Hepatic stellate cell (primary cell): ENCODE measurements around the gene KIF26B.

Experiments used
- DNase-seq: peaks from one replicate; pipeline ENCODE4 v3.0.0; 2011; ENCODE audit warnings: low spot score

KIF26B gene

DNA sequence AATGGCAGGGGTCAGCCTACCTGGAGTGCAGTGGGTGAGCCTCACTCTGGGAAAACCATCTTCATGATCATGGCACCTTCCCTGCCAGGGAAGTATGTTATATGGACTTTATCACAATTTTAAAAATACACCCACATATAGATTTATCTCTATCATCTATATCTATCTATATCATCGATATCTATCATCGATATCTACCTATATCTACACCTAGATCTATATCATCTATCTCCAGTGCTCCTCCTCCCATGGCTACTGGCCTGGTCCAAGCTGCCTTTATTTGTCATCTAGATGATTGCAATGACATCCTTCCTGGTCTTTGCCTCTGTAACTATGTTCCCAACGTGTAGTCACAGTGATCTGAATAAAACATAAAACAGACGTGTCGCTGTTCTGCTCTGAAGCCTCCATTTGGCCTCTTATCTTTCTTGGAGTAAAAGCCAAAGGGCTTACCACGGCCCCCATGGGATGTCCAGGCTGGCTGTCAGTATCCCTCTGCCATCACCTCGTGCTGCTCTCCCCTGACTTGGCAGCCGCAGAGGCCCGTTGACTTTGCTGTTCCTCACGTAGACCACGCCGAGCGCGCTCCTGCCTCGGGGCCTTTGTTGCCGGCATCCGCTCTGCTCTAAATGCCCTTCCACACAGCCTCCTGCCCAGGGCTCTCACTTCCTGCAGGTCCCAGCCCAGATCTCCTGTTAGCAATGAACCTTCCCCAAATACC, 20.6 kb upstream of the KIF26B start:
- DNase-seq, result no peak

DNA sequence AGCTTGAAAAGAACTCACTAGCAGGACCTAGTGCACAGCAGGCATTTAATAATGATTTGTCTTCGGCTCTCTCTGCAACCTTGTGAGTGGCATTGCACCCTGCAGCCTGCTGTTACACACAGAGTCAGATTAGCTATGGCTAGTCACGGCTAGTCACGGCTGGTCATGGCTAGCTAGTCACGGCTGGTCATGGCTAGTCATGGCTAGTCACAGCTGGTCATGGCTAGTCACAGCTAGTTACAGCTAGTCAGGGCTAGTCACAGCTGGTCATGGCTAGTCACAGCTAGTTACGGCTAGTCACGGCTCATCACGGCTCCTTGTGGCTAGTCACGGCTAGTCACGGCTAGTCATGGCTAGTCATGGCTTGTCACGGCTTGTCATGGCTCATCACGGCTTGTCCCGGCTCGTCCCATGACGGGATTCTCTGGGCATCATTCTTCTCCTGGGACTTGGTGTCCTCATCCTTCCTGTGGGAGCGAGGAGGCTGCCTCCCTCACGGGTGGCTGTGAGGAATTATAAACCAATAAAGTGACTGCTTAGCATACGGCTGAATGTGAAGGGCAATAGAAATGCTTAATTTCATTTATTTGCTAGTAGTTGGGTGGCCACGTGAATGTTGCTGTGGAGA, 12.5 kb upstream of the KIF26B start:
- DNase-seq, result no peak

DNA sequence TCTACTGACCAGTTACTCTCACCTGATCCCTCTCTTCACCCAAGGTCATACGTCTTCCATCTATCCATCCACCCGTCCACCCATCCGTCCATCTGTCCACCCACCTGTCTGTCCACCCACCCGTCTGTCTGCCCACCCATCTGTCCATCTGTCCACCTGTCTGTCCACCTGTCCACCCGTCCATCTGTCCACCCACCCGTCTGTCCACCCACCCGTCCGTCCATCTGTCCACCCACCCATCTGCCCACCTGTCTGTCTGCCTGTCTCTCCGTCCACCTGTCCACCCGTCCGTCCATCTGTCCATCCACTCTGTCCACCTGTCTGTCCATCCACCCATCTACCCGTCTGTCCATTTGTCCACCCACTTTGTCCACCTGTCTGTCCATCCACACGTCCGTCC, 11.8 kb upstream of the KIF26B start:
- DNase-seq, result no peak

DNA sequence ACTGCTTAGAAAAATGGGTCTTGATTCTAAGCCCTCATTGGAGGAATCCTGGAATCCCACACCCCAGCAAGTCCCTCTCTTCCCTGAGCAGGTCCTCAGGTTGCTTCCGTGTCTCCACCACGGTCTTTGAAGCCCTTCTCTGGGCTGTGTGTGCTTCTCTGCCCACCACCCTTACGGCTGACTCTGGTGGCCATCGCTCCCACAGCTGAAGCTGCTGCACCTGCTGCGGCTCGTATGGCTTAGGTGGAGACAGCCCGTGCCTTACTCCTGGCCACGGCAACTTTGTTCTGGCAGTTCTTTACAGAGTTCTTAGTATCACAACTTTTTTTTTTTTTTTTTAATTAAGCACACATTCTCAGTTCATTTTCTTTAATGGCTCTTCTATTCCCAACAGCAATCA, 10.9 kb upstream of the KIF26B start:
- no peak for DNase-seq

DNA sequence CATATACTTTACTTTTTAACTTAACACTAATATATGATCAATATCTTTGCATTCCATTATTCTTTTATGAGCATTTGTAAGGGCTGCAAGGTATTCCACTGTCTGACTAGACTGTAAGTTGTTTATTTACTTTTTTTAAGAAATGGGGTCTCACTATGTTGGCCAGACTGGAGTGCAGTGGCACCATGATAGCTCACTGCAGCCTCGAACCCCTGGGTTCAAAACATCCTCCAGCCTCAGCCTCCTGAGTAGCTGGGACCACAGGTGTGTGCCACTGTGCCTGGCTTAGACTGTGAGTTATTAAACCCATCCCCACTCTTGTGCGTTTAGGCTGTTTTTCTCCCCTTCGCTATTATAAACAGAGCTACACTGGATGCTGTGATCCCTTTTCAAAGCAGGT, 6.7 kb upstream of the KIF26B start:
- DNase-seq, result no peak

DNA sequence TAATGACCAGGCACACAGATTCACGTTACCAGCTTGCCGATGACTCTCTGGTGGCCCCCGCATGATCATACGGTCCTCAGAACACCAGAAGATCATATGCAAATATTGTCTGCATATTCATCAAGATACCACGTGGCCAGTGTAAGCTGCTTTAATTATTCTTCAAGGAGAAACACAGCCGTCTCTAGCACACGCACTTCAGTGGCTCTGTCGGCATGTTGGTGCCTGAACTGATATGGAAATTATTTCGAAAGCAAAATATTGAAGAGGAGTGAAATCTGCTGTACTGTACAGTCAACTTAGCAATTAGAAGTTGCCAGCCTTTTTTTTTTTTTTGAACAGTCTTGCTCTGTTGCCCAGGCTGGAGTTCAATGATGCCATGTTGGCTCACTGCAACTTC, 5.9 kb upstream of the KIF26B start:
- DNase-seq, result no peak

DNA sequence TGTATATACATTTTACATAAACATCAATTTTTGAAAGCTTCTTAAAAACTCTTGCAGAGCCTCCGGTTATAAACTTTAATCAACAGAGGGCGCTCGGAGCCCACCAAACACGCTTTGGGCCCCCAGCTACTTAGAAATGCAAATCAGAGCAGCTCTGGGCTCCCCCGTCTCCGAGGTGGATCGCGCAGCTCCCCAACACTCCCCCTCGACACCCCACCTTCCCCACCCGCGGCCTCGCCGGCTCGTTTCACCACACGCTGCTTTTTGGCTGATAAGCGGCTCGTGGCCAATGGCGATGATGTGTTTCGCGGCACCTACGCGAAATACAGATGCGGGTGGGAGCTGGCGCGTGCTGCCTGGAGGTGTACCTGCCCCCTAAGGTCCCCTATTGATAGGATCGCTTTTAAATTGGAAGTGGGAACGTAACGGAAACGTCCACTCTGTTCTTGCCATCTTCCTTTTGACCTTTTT, 1.7 kb upstream of the KIF26B start:
- DNase-seq, result peak; percentile 81

DNA sequence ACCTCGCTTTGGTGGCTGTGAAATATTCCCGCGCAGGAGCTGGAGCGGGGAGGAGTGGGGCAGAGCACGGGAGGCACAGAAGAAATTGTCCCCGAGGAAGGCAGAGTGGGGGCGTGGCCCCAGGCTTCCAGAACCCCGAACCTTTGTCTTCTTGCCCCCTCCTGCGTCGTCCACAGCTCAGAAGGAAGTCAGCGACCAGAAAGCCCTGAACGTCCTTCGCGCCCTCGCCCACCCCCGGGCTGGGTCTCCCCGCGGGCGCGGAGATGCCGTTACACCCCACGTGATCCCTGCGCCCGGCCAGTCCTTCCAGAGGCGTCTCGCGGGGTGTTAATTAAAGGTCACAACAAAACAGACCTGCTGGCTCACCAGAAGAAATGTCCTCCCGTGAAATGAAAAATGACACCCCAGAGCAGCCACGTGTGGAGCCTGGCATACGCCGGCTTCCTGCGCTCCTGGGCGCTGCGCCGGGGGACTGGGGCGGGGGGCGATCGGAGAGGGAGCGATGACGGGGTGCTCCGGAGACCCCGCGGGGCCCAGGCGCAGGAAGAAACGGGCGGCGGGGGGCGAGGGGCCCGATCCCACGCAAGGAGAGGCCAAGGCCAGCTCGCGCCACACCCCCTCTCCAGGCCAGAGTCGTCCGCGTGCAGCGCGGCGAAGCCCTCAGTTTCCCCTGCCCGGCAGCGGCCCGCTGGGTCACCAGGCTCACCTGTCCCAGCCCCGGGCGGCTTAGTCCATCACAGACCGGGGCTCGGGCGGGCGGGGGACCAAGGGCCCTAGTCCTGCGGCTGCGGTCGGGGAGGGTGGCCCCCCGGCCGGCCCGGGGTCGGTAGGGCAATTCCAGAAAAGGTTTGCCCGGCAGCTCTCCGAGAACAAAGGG, 995 bp upstream of the KIF26B start:
- peak; percentile 36 for DNase-seq

DNA sequence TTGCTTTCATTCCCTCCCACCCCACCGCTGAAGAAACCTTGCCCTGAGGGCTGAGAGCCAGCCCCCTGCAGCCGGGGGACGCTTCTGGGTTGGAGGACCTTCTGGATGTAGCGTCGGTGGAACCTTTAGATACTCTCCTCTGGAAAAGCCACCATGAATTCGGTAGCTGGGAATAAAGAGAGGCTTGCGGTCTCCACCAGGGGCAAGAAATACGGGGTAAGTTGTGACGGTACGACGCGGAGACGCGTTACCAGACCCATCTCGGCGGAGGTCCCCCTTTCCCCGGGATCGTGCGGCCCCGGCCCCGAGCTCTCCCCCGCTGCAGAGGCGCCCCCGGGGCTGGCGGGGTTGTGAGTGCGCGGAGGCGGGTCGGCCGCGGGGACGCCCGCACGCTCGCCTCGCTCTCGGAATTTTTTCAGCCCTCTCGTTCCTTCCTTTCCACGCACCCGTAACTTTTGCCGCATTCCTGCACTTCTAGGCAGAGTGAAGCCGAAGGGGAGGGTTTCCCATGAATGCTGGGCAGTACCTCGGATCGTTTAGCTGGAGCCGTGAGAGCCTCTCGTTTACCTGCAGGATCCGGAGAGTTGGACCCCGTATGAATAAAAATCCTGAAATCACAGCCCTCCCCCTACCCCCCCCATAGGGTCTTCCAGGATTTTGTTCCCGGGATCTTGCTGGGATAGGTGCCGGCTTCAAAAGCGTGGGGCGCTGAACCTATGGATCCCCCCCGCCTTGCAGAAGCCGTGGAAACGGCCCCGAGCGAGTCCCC, 671 bp downstream of the KIF26B start:
- peak; percentile 63 for DNase-seq

DNA sequence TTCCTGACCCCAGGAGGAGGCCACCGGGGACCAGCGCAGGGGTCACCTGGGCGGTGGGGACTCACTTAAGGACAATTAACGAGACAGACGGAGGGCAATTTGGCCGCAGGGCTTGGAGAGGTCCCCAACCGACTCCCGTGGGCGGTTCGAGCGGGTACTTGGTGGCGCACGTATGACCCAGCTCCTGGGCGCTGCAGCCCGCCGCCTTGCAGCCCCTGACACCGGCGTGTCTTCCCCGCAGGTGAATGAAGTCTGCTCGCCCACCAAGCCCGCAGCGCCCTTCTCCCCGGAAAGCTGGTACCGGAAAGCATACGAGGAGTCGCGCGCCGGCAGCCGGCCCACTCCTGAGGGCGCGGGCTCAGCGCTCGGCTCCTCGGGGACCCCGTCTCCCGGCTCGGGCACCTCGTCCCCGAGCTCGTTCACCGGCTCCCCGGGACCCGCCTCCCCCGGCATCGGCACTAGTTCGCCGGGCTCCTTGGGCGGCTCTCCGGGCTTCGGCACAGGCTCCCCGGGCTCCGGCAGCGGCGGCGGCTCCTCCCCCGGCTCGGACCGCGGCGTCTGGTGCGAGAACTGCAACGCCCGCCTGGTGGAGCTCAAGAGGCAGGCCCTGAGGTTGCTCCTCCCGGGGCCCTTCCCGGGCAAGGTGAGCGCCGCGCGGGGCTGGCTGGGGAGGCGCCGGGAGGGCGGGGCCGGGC, 1.4 kb downstream of the KIF26B start:
- DNase-seq, result peak; percentile 94

DNA sequence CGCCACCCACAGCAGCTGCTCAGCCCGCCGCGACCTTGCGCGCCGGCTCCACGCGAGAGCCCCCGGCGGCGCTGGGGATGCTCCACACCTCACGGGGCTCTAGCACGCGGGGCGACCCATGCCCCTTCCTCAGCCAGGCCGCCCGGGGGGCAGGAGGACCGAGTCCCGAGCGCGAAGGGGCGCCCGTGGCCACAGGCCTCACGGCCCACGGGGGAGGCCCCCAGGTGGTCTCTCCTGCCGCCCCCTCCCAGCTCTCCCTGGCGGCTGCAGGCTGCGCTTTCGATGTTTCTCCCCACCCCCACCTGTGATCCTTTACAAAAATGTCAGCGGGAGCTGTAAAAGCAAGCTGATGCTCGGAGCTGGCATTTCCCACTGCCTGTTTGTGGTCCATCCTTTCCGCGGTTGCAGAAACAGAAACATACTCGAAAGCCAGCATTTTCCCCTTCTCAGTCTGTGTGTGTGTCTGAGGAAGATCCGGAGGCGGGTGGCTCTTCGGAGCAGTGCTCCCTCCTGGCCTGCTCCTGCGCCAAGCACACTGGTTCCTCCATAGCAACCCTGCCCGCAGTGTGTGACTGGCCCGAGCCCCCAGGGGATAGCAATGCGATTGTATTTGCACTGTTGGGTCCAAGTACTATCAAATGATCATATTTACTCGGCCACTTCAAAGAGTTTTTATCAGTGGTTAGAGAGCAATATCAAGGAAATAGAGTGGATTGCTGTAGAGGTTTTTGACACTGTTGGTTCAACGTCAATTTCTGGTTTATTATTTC, 2.1 kb downstream of the KIF26B start:
- peak; percentile 45 for DNase-seq

DNA sequence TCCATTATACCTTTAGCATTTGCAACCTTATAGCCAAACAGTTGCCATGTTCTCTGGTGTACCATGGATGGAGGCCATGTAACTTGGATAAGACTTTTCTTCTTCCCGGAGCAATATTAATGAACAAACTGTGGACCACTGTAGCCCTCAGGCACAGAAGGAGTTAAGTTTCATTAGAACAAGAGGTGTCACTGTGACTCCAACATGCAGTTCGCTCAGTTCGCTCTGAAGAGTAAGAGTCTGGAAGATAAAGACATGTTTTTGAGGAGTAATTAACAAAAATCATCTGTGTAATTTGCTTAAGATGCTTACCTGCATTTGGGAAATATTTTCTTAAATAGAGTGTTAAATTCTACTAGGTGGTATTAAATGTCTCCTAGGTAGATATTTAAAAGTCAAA, 4.1 kb downstream of the KIF26B start:
- no peak for DNase-seq

DNA sequence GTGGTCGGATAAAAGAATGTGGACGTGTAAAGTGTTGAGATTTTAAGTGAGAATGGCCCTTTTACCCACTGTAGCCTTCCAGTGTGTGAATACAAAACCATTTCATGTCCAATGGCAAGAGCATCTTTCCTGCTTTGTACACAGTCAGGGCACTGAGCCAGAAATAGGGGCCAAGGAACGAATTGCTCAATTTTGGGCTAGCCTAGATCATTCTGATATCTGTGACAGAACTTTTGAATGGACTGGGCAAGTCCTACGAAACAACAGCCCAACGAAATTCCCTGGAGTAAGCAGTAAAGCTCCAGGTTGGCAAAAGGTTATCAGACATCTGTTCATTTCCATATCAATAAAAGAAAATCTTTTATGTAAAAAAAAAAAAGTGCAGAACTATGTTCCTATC, 5.5 kb downstream of the KIF26B start:
- no peak for DNase-seq

DNA sequence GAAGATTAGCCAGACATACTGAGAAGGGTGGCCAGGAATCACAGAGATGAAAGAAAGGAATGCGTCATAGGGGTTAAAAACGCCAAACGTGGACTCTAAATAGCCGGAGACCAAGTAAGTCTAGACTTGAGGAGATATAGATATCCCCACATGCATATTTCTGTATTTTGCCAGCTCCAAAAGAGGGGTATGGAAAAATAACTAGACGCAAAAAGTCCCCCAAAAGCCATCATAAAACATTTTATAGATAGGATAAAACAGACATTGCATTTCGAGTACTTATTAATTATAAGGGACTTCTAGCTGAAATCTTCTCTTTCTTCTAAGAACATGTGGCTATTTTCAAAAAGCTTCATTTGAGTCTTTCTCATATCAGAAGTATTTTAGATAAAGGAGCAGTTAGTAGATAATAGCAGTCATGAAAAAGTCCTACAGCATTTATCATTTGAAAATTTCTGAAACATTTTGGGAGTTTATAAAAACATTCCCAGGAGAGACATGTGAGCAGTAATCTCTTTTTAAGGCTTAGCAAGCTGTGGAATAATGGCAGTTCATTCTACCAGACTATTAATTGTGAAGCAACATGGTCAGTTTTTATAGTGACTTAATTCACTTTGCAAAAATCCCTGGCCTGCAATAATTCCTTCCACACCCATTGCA, 6.1 kb downstream of the KIF26B start:
- no peak for DNase-seq

DNA sequence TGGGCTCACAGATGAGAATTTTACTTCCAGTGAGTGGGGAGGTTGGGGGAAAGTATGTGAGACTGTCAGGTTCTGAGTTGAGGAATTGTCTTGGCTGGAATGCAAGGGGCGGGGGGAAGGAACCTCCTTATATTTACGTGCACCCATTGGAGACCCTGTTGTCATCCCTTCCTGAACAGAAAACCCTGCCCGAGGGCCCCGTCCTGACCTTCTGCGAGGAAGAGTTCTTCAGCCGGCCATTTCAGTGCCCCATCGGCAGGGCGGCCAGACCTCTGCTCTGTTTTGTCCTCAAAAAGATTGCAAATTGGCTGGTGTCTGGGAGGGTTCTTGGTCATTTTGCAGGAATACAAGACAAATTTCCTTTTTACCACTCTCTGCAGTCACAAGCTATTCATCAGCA, 7.1 kb downstream of the KIF26B start:
- DNase-seq, result no peak

DNA sequence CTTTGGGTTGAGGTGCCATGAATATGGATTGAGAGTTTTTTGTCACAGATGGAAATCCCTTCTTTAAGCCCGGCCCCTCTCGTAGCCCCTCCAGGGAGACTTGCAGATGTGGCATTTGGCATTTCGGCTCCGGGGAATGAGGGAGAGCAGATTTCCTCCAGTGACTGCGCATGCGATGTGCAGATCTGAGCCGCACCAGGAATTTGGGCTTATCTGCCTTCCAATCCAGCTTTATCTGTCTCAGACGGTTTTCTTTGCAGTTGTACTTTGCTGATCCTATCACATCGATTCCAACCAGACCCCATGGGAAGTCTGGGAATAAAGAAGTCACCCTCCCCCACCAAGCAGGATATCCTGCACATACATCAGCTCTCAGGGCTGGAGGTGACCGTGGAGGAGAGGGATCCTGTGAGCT, 11.7 kb downstream of the KIF26B start:
- DNase-seq, result peak; percentile 75

DNA sequence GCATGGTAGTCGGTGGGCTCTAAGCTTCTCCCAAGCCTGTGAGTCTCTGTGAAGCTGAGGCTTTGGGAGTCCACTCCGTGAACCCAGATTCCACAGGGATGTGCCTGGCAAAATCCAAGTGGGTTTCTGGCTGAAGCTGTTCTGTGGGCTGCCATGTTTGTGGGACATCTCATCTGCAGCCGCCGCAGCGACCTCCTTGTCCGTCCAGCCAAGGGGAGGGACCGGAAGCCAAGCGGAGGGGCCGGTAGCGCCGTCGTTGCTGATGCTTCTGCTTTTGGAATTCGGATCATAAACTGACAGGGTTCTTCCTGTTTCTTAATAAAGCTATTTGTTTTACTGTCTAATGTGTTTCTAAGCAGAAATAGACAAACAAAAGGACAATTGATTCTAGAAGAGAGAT, 13.3 kb downstream of the KIF26B start:
- DNase-seq, result no peak

DNA sequence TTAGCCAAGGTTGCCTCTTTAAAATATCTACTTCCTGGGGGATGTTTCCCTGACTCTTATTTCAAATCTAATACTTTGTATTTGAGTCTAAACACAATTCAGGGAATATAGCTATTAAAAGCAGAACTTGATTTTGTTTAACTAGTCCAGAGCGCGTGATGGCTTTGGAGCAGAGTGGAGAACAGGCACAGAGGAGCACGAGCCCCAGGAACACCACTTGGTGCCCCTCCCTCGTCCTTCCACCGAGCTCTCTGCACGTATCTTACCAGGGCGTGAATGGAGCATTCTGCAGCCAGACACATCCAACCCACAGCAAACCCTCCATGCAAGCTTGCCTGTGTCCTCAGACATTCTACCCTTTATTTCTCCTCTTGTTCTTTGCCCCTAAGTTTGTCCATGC, 14.1 kb downstream of the KIF26B start:
- DNase-seq, result no peak

DNA sequence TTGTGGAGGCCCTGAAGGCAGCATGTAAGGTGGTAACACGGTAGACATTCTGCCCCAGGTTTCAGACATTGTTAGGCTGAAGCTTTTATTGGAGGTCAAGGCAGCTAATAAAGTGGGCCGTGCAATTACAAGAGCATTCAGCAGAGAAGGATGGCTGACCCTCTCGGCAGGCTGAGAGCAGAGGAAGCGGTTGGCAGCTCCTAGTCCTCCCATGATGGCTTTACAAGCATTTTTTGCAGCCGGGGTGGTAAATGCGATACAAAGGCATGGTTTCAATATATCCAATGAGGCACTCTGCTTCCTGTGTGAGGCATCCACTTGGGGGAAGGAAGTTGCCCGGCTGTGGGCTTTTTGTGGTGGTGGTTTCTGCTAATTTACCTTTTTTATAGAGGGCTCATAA, 14.6 kb downstream of the KIF26B start:
- no peak for DNase-seq

DNA sequence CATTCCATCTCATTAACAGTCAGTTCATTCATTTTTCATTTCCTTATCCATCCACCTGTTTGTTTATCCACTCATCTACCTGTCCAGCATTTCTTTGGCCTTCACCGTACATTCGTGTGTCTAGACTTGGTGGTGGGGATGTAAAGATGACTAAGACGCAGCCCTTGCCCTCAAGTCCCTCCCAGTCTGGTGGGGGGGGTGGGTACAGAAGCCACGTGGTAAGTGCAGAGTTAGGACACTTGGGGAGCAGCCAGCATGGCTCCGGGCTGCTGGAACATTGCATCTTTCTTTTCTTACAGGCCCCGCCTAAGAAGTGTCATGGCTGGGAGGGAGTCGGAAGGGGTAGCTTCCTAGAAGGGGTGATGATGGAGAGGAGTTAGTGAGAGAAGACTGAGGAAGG, 17.2 kb downstream of the KIF26B start:
- no peak for DNase-seq
